PFSK-1 (cell line): ENCODE data around the gene ANKRD42.

Experiments used
- FOXP2 ChIP-seq: optimal IDR thresholded peaks from 2 replicates; pipeline ENCODE3; 2011; ENCODE audit warnings: borderline replicate concordance, control low read depth, inconsistent platforms; ENCODE audit not compliant: insufficient read depth; ENCODE audit errors: extremely low read length, extremely low read depth
- POLR2AphosphoS5 ChIP-seq: IDR thresholded peaks from 2 replicates; pipeline ENCODE4 v1.6.1; 2012; ENCODE audit warnings: low read depth, mild to moderate bottlenecking, control low read depth, low read length, moderate library complexity
- REST ChIP-seq, 2 experiments: IDR thresholded peaks; 2 replicates each; pipeline versions ENCODE4 v1.6.1 to v1.8.0; 2011 to 2012; ENCODE audit warnings: low read depth in 2 of 2, low read length in 2 of 2, control low read depth in 1 of 2, inconsistent platforms in 1 of 2, mild to moderate bottlenecking in 1 of 2, moderate library complexity in 1 of 2; ENCODE audit not compliant: insufficient read depth in 1 of 2
- SIN3A ChIP-seq: IDR thresholded peaks from 2 replicates; pipeline ENCODE4 v1.6.1; 2012; ENCODE audit warnings: mild to moderate bottlenecking, low read length, moderate library complexity, borderline replicate concordance; ENCODE audit not compliant: insufficient read depth
- TAF1 ChIP-seq: IDR thresholded peaks from 2 replicates; pipeline ENCODE4 v1.6.1; 2012; ENCODE audit warnings: low read length, control low read depth, borderline replicate concordance; ENCODE audit not compliant: insufficient read depth

ANKRD42 gene

GRCh38 chr11:83191986-83192385, 1.5 kb upstream of the ANKRD42 start:
- TF ChIP-seq FOXP2 (no peak), POLR2AphosphoS5 (no peak), SIN3A (no peak), REST (IDR thresholded peaks at IDR 0.05; ENCODE audit: insufficient read depth in 1 of 2, low read depth in 2 of 2, low read length in 2 of 2) (no peak), TAF1 (no peak)

- TF ChIP-seq REST (IDR thresholded peaks at IDR 0.05; ENCODE audit: insufficient read depth in 1 of 2, low read depth in 2 of 2, low read length in 2 of 2), result no peak
- TF ChIP-seq POLR2AphosphoS5, result no peak
- TF ChIP-seq TAF1, result no peak
- TF ChIP-seq SIN3A, result no peak
These were observed 786 bp upstream of the ANKRD42 start for GRCh38 chr11:83192606-83193245.

- TF ChIP-seq POLR2AphosphoS5 (no peak), SIN3A (no peak), FOXP2 (no peak), TAF1 (no peak; the same call in 1 of the 2 replicates), REST (IDR thresholded peaks at IDR 0.05; ENCODE audit: insufficient read depth in 1 of 2, low read depth in 2 of 2, low read length in 2 of 2) (no peak)
These were observed 1.0 kb downstream of the ANKRD42 start for GRCh38 chr11:83194281-83195142.

- TF ChIP-seq REST (IDR thresholded peaks at IDR 0.05; ENCODE audit: insufficient read depth in 1 of 2, low read depth in 2 of 2, low read length in 2 of 2) (no peak), TAF1 (no peak), SIN3A (no peak), FOXP2 (no peak), POLR2AphosphoS5 (no peak)
These were observed 1.6 kb downstream of the ANKRD42 start for GRCh38 chr11:83195143-83195466.
